ENCODE data around the gene RNF157. TPM values are rescaled to one million over a fixed set of nuclear protein-coding genes. Genes with fewer than 3 reads are reported as not detected.

Gene RNF157
- total RNA-seq, 2 experiments from 2014 or later = 16.0 to 21.1 TPM

GRCh38 chr17:76272541-76273444, 32.5 kb upstream of the RNF157 start:
- ChIA-PET POLR2A (interaction anchor here (0.6 to 6.3 kb wide), 17 partner anchors 9 to 1522 kb away, joined by 3 to 49 read pairs (median 4); partner anchors contain the start of gene EXOC7), CTCF (interaction anchor here (0.6 to 1.9 kb wide), 13 partner anchors 9 to 151 kb away, joined by 3 to 9 read pairs (median 5); no protein-coding TSS in a partner anchor)

DNA sequence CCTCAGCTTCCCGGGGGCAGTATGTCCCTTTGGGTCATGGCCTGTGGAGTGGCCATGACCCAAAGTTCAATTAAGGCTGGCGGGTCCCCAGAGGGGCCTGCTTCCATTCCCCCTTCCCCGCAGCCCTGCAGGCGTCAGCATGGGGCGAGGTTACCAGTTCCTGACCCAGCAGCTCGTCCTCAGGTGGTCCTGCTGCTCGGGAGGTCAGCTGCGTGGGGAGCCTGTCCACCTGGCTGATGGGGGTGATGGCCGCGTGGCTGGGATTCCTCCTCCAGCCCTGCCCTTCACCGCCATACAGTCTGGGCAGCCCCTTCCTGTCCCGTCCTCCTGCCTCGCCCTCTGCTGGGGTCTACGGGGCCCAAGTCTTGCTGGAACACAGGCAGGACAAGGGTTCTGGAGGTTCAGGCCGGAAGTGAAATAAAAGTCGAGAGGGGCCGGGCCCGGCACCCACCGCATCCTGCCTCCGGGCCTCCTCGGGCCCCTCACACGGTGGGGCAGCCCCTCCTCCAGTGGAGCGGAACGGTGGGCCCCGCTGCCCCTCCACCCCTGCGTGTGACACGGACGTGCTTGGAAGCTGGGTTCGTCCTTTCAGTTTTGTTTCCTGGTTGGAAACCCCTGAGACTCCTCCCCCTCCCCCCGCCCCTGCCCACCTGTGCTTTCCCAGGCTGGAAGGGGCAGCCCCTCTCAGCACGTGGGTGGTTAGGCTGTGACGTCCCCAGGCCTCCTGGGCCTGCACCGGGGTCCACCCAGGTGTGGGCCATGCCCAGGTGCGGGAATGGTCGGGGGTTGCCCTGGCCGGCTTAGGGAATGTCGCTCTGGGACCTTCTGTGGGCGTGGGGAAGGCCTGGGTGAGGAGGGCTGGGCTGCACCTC, 31.6 kb upstream of the RNF157 start:
- CTCF ChIA-PET = interaction anchor here (0.7 to 2.8 kb wide), 10 partner anchors 8 to 151 kb away, joined by 3 to 12 read pairs (median 6); no protein-coding TSS in a partner anchor
- POLR2A ChIA-PET = interaction anchor here (0.6 to 6.3 kb wide), 23 partner anchors 8 to 1521 kb away, joined by 3 to 49 read pairs (median 4); partner anchors contain the start of genes EXOC7, FOXJ1, RNF157 and SRP68

DNA sequence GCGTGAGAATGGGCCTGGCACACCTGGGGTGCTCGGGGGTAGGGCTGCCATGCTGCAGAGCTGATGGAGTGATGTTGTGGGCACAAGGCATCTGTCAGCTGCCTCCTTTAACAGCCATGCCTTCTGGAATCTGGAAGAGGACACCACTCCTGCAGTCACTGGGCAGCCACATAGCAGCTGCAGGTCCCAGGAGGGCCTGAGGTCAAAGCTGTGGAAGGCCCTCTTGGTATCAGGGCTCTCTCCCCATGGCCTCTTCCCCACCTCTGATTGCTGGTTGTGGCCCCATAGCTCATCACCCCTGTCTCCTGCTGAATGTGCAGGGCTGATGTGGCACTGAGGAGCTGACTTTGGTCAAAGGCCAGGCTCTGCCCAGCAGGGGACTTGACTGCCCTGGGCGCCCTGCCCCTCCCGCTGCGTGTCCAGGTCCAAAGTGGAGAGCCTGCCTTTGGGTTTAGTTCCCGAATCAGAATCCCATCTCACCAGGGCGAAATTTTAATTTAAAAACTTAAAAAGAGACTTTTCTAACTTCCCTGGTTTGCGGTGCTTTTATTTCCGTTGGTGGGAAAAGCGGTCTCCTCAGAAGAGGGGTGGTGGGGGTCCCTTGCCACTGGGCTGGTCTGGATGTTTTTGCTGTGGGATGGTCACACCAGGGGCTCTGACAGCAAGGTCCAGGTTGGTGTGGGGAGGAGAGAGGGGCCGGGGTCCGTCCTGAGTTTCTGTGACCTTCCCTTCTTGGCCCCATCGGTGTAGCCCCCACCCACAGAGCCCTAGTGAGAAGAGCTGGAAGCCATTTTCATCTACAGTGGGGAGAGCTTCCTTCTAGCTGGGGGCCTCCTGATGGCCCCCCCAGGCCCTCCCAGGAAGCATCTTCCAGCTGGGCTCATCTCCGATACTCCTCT, 30.7 kb upstream of the RNF157 start:
- ChIA-PET CTCF (interaction anchor here (0.6 to 2.8 kb wide), 8 partner anchors 9 to 819 kb away, joined by 3 to 12 read pairs (median 4); no protein-coding TSS in a partner anchor), POLR2A (interaction anchor here (0.6 to 6.3 kb wide), 14 partner anchors 9 to 231 kb away, joined by 3 to 49 read pairs (median 4); partner anchors contain the start of genes EXOC7, FOXJ1, RNF157 and SRP68)

- CTCF ChIA-PET = interaction anchor here (0.5 to 2.8 kb wide), 8 partner anchors 9 to 149 kb away, joined by 3 to 14 read pairs (median 4); no protein-coding TSS in a partner anchor
- POLR2A ChIA-PET = interaction anchor here (1.1 to 6.3 kb wide), 7 partner anchors 14 to 177 kb away, joined by 3 to 55 read pairs (median 17); partner anchors contain the start of gene RNF157
Measured at GRCh38 chr17:76270127-76270592, 29.9 kb upstream of the RNF157 start.

DNA sequence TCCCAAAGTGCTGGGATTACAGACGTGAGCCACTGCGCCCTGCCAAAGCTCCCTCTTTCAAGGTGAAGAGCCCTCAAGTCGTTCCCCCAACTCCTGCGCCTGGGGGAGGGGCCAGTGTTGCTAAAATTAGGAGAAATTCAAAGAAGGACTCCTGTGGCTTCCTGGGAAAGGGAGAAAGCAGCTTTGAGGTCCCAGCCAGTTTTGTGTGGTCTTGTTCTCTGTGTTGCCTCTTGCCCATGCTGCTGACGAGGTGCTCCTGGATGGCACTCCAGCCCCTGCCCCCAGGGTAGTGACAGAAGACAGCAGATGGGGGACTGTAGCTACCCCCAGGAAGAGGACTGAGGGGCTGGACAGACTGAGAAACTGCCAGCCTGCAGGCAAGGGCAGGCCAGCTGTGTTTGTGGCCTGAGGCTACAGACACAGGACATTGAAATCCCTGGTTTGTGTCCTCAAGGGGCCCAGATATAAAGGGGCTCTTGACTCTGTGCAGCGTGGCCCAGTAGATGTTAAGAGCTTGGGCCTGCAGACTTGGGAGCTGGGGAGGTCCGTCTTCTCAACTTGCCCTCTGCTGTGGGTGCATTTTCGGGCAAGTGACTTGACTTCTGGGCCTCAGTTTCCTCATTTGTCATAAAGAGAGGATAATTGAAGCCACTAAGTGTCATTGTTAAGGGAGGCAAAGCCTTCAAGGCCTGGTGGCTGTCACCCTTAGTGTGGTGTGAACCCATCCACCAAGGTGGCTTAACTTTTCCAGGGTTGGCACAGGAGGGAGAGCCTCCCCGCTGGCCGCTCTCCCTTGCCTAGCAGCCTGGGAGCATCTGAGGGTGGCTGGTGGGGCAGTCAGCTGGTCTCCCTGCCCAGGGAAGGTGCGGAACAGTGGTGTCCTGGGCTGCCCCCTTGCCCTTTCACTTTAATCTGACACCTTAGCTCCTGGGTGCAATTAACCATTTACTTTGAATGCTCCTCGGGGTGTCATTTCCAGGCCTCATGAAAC, 29.0 kb upstream of the RNF157 start:
- POLR2A ChIA-PET = interaction anchor here (0.6 to 6.3 kb wide), 16 partner anchors 11 to 636 kb away, joined by 3 to 55 read pairs (median 6); partner anchors contain the start of gene SRSF2
- CTCF ChIA-PET = interaction anchor here (0.5 to 2.8 kb wide), 11 partner anchors 10 to 148 kb away, joined by 3 to 14 read pairs (median 5); no protein-coding TSS in a partner anchor

- ChIA-PET CTCF (interaction anchor here (0.6 to 2.5 kb wide), 12 partner anchors 11 to 468 kb away, joined by 3 to 14 read pairs (median 4); no protein-coding TSS in a partner anchor), POLR2A (interaction anchor here (0.5 to 6.3 kb wide), 19 partner anchors 10 to 635 kb away, joined by 3 to 55 read pairs (median 5); partner anchors contain the start of gene GALK1)
Measured at GRCh38 chr17:76268015-76268749, 27.9 kb upstream of the RNF157 start.

DNA sequence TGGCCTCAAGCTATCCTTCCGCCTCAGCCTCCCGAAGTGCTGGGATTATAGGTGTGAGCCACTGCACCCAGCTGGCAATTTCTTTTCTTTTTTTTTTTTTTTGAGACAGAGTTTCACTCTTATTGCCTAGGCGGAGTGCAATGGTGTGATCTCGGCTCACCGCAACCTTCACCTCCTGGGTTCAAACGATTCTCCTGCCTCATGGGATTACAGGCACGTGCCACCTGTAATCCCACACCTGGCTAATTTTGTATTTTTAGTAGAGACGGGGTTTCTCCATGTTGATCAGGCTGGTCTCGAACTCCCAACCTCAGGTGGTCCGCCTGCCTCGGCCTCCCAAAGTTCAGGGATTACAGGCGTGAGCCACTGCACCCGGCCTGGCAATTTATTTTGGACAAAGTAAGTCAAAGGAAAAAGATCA, 27.3 kb upstream of the RNF157 start:
- ChIA-PET POLR2A (interaction anchor here (0.5 to 6.3 kb wide), 16 partner anchors 9 to 502 kb away, joined by 3 to 55 read pairs (median 6); partner anchors contain the start of gene GALK1), CTCF (interaction anchor here (0.6 to 2.5 kb wide), 10 partner anchors 11 to 467 kb away, joined by 3 to 14 read pairs (median 5); no protein-coding TSS in a partner anchor)

GRCh38 chr17:76267051-76267576, 26.8 kb upstream of the RNF157 start:
- ChIA-PET CTCF (interaction anchor here (0.6 to 2.0 kb wide), 13 partner anchors 10 to 467 kb away, joined by 3 to 12 read pairs (median 5); no protein-coding TSS in a partner anchor), POLR2A (interaction anchor here (0.5 to 3.8 kb wide), 16 partner anchors 9 to 487 kb away, joined by 3 to 55 read pairs (median 4); no protein-coding TSS in a partner anchor)

GRCh38 chr17:76266244-76266938, 26.1 kb upstream of the RNF157 start:
- CTCF ChIA-PET = interaction anchor here (0.7 to 2.0 kb wide), 9 partner anchors 13 to 161 kb away, joined by 3 to 12 read pairs (median 5); no protein-coding TSS in a partner anchor
- POLR2A ChIA-PET = interaction anchor here (0.5 to 3.8 kb wide), 12 partner anchors 10 to 486 kb away, joined by 3 to 55 read pairs (median 4); no protein-coding TSS in a partner anchor

DNA sequence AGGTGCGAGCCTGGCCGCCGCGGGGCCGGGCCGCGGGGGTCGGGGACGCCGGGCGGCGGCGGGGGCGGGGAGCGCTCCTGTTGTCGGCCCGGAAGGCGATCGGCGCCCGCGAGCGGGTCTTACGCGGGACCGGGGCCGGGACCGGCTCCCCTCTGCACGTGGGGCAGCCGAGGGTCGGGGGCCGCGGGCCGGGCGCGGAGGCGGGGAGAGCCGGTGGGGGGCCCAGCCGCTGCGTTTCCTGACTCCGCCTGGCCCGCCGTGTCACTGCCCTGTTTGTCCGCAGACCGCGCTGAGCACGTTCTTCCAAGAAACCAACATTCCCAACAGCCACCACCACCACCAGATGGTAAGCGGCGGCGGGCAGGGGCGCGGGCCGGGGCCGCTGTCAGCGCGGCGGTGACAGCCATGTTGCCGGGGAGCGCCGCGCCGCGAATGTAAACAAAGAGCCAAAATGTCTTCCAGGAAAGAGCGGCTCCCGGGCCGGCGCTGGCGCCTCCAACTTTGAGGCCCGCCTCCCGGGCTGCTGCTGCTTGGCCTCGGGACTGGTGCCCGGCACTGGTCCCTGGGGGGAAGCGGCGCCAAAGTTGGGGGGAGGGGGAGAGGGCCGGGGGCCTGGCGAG, 25.4 kb upstream of the RNF157 start:
- CTCF ChIA-PET = interaction anchor here (1.3 to 3.3 kb wide), 6 partner anchors 14 to 123 kb away, joined by 4 to 17 read pairs (median 8); no protein-coding TSS in a partner anchor
- POLR2A ChIA-PET = interaction anchor here (1.0 to 2.2 kb wide), 12 partner anchors 9 to 194 kb away, joined by 3 to 19 read pairs (median 6); no protein-coding TSS in a partner anchor

- CTCF ChIA-PET = interaction anchor here (0.9 to 3.3 kb wide), 8 partner anchors 8 to 122 kb away, joined by 3 to 17 read pairs (median 6); no protein-coding TSS in a partner anchor
- POLR2A ChIA-PET = interaction anchor here (0.6 to 2.4 kb wide), 15 partner anchors 8 to 193 kb away, joined by 3 to 19 read pairs (median 5); partner anchors contain the start of gene SRP68
Measured at GRCh38 chr17:76264755-76265623, 24.7 kb upstream of the RNF157 start, which contains the start of gene UBALD2. UBALD2 (plus strand) TSS chr17:76265348; CDS start chr17:76265506, 158 bp downstream.

DNA sequence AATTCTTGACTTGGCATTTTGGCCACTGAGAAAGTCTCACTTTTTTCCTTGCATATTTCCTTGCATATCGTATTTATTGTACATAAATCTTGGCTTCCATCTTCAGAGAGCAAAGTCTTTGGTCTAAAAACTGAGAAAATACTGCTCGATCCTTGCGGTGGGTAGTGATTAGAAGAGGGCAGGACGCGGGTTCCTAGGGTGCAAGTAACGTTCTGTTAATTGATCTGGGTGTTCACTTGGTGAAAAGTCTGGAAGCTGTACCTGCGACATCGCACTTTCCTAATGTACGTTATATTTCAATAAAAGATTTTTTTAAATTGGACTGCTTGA, 24.1 kb upstream of the RNF157 start:
- ChIA-PET CTCF (interaction anchor here (0.9 to 3.3 kb wide), 8 partner anchors 8 to 121 kb away, joined by 3 to 17 read pairs (median 6); no protein-coding TSS in a partner anchor), POLR2A (interaction anchor here (0.6 to 2.4 kb wide), 18 partner anchors 8 to 192 kb away, joined by 3 to 19 read pairs (median 4); partner anchors contain the start of gene SRP68)

Data from activated CD8-positive, alpha-beta memory T cell treated with anti-CD3 and anti-CD28 coated beads for 36 hours (primary cell).